ENCODE data around the gene TMPRSS7. TPM values are rescaled to one million over a fixed set of nuclear protein-coding genes. Genes with fewer than 3 reads are reported as not detected.

Gene TMPRSS7, protein sequence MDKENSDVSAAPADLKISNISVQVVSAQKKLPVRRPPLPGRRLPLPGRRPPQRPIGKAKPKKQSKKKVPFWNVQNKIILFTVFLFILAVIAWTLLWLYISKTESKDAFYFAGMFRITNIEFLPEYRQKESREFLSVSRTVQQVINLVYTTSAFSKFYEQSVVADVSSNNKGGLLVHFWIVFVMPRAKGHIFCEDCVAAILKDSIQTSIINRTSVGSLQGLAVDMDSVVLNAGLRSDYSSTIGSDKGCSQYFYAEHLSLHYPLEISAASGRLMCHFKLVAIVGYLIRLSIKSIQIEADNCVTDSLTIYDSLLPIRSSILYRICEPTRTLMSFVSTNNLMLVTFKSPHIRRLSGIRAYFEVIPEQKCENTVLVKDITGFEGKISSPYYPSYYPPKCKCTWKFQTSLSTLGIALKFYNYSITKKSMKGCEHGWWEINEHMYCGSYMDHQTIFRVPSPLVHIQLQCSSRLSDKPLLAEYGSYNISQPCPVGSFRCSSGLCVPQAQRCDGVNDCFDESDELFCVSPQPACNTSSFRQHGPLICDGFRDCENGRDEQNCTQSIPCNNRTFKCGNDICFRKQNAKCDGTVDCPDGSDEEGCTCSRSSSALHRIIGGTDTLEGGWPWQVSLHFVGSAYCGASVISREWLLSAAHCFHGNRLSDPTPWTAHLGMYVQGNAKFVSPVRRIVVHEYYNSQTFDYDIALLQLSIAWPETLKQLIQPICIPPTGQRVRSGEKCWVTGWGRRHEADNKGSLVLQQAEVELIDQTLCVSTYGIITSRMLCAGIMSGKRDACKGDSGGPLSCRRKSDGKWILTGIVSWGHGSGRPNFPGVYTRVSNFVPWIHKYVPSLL
- total RNA-seq: not detected in 3 replicates

DNA sequence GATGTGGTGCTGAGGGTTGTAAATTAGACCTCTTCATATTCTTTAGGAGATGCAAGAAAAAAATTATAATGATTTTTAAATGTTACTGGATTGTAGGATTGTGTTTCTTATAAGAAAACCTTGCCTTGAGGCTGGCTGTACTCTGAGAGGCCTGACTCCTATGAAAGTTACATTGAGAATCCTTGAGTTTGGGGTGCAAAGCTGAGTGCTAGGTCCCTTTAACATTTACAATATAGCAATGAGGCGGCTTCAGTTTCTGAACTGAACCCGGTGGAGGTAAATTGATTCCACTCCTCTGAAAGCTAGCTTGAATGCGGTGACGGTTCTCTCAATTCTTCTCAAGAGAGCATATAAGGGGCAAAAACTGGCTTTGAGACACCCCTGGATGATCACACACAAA is at the start of gene TMPRSS7:
TMPRSS7 (plus strand) TSS at position 301 of the 400 bp plus-strand sequence. CDS start 110 bp downstream, outside the sequence.
- H3K27ac Mint-ChIP-seq: no peak within 1 kb of the TSS
- no peaks in the 10 kb centered on the region for H3K27me3 Mint-ChIP-seq (ENCODE audit: low read depth)
- TF ChIP-seq, protein P1, sequence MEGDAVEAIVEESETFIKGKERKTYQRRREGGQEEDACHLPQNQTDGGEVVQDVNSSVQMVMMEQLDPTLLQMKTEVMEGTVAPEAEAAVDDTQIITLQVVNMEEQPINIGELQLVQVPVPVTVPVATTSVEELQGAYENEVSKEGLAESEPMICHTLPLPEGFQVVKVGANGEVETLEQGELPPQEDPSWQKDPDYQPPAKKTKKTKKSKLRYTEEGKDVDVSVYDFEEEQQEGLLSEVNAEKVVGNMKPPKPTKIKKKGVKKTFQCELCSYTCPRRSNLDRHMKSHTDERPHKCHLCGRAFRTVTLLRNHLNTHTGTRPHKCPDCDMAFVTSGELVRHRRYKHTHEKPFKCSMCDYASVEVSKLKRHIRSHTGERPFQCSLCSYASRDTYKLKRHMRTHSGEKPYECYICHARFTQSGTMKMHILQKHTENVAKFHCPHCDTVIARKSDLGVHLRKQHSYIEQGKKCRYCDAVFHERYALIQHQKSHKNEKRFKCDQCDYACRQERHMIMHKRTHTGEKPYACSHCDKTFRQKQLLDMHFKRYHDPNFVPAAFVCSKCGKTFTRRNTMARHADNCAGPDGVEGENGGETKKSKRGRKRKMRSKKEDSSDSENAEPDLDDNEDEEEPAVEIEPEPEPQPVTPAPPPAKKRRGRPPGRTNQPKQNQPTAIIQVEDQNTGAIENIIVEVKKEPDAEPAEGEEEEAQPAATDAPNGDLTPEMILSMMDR (IDR thresholded peaks at IDR 0.05; ENCODE audit: unreplicated experiment): no peak

DNA sequence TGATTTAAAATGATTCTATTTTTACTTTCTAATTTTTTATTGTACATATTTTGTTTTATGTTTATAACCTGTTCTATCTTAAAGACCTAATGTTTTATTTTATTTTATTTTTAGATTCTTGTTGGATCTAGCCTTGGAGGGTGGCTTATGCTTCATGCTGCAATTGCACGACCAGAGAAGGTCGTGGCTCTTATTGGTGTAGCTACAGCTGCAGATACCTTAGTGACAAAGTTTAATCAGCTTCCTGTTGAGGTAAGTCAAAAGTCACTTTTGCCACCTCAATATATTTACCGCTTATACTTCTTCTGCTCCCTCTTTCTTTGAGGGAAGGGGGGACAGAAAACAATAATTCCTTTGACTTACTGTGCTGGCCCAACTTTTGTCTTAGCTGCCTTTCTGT is 47.7 kb upstream of the TMPRSS7 start:
- Mint-ChIP-seq H3K27ac (no peak overlapping the region), H3K9me3 (no peaks in the 10 kb centered on the region), H3K36me3 (peaks cover 23% of the 10 kb centered on the region), H3K4me1 (peaks cover 5% of the 10 kb centered on the region), H3K4me3 (no peak overlapping the region), H3K27me3 (ENCODE audit: low read depth) (no peaks in the 10 kb centered on the region)
- DNase-seq (ENCODE audit: low spot score in 2 of 2, unreplicated experiment in 2 of 2): no peak
- TF ChIP-seq, protein P1 (IDR thresholded peaks at IDR 0.05; ENCODE audit: unreplicated experiment): no peak

More for the DNA sequence above, at the start of gene TMPRSS7:
- Mint-ChIP-seq H3K4me1 (peaks cover 3% of the 10 kb centered on the region), H3K4me3 (no peak within 1 kb of the TSS), H3K36me3 (no peaks in the 10 kb centered on the region), H3K9me3 (peaks cover 12% of the 10 kb centered on the region)
- DNase-seq (ENCODE audit: low spot score in 2 of 2, unreplicated experiment in 2 of 2): no peak

DNA sequence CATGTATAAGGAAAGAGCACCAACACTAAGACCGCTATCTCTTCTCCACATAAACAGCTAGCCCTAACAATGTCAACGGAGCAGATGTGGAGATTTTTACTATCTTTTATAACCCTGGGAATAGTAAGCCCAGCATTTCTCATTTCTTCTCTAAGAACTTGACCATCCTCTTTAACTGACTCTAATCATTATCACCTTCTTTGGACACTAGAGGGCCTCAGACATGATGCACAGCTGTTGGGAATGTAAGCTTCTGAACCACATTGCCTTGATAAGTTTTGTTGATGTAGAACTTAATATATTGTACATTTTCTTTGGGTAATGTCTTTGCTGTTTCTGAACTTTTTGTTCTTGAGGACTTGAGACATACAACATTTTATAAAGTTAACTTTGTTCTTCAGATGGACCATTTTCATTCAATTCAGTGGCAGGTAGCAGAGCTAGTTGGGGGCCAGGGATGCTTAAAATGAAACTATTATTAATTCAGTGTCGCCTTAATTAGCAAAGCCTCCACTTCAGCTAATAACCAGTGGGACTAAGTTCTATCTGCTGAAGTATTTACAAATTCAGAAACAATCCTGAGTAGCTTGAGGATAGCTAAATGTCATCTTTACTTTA is 45.4 kb upstream of the TMPRSS7 start:
- no peak overlapping the region for H3K4me3 Mint-ChIP-seq
- no peak overlapping the region for H3K27ac Mint-ChIP-seq
- H3K36me3 Mint-ChIP-seq: peaks cover 25% of the 10 kb centered on the region
- no peaks in the 10 kb centered on the region for H3K9me3 Mint-ChIP-seq
- peaks cover 2% of the 10 kb centered on the region for H3K4me1 Mint-ChIP-seq
- H3K27me3 Mint-ChIP-seq (ENCODE audit: low read depth): no peaks in the 10 kb centered on the region
- TF ChIP-seq, protein P1 (IDR thresholded peaks at IDR 0.05; ENCODE audit: unreplicated experiment): peak; percentile 53
- no peak for DNase-seq (ENCODE audit: low spot score in 2 of 2, unreplicated experiment in 2 of 2)

DNA sequence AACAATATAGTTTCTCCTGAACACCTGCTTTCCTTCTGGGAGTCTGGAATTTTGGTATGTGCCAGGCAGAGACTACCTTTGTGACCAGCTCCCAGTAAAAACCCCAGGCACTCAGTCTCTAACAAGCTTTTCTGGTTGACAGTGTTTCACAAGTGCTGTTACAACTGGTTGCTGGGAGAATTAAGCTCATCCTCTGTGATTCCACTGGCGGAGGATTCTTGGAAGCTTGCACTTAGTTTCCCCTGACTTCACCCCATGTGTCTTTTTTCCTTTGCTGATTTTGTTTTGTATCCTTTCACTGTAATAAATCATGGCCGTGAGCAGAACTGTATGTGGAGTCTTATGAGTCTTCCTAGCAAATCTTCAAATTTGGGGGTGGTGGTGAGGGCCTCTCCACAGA is 41.5 kb upstream of the TMPRSS7 start:
- Mint-ChIP-seq H3K27ac (peak overlapping the region; percentile 59), H3K9me3 (no peaks in the 10 kb centered on the region), H3K4me1 (peaks cover 2% of the 10 kb centered on the region), H3K36me3 (peaks cover 9% of the 10 kb centered on the region), H3K4me3 (no peak overlapping the region), H3K27me3 (ENCODE audit: low read depth) (peaks cover 3% of the 10 kb centered on the region)
- TF ChIP-seq, protein P1 (IDR thresholded peaks at IDR 0.05; ENCODE audit: unreplicated experiment): no peak
- DNase-seq (ENCODE audit: low spot score in 2 of 2, unreplicated experiment in 2 of 2): no peak

DNA sequence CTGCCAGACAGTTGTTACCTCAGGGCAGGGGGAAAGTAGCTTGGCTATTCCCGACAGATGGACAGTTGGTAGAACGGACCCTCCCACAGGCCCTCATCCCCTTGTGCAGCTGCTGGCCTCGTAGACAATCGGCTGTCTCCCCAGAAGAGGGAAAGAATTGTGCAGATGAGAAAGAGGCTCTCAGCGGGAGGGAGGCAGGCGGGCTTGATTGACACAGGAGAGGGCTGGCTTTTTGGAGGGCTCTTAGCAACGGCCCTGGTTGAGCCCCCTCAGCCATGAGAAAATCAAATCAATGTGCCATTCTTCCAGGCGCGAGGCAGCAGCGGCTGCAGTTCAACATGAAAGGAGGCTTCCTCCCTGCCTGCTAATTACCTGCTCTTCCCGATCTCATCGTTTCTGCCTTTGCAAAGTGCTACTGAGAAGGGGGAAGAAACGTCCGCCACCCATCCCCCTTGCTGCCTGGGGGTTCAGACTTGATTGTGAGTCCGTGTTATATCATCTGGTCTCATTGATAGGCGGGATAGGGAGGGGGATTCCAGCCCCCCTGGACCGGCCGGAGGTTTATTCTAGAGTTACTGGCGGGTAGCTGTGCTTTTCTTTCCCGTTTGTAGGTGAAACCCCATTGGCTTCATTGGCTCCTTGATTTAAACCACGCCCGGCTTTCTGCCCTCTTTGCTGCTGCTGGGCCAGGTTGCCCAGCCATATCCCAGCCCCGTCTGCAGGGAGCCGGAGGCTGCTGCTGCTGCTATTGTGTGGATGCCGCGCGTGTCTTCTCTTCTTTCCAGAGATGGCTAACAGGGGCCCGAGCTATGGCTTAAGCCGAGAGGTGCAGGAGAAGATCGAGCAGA is 35.7 kb upstream of the TMPRSS7 start, which contains the start of gene TAGLN3:
TAGLN3 (plus strand) TSS at position 287 of the 848 bp plus-strand sequence; CDS start at position 788, 501 bp downstream.
- Mint-ChIP-seq H3K9me3 (no peaks in the 10 kb centered on the region), H3K27me3 (ENCODE audit: low read depth) (peaks cover 26% of the 10 kb centered on the region), H3K27ac (no peak within 1 kb of the TSS), H3K36me3 (no peaks in the 10 kb centered on the region), H3K4me1 (peaks cover 20% of the 10 kb centered on the region), H3K4me3 (peak within 1 kb of the TSS; percentile 78)
- peak in 1 of 2 experiments; percentile 42 for DNase-seq (ENCODE audit: low spot score in 2 of 2, unreplicated experiment in 2 of 2)
- TF ChIP-seq, protein P1 (IDR thresholded peaks at IDR 0.05; ENCODE audit: unreplicated experiment): no peak

Measured in mesothelial cell of epicardium (in vitro differentiated cells).